Measurements from ENCODE around the gene EYS.
"Not testable (repeated sequence)": the region's sequence is repeated elsewhere in the genome, so short reads cannot be mapped to it uniquely, and the experiment has no call there.

Gene EYS

GRCh38 chr6:63941747-63942470 lies 1765.1 kb downstream of the EYS start:
- DNase-seq (ENCODE audit: low read depth) = no peak
- no peak for TF ChIP-seq CTCF (IDR thresholded peaks at IDR 0.05; ENCODE audit: control insufficient read depth, extremely low read depth, insufficient read depth)
- no peak overlapping the region for H3K4me3 ChIP-seq (ENCODE audit: low read depth, low read length)

GRCh38 chr6:63940056-63940455 lies 1767.0 kb downstream of the EYS start:
- DNase-seq (ENCODE audit: low read depth) = no peak
- H3K4me3 ChIP-seq (ENCODE audit: low read depth, low read length) = no peak overlapping the region
- no peak for TF ChIP-seq CTCF (IDR thresholded peaks at IDR 0.05; ENCODE audit: control insufficient read depth, extremely low read depth, insufficient read depth)

GRCh38 chr6:63936399-63936798 lies 1770.6 kb downstream of the EYS start:
- TF ChIP-seq CTCF (IDR thresholded peaks at IDR 0.05; ENCODE audit: control insufficient read depth, extremely low read depth, insufficient read depth) = no peak
- no peak overlapping the region for H3K4me3 ChIP-seq (ENCODE audit: low read depth, low read length)
- no peak for DNase-seq (ENCODE audit: low read depth)

- no peak overlapping the region for H3K4me3 ChIP-seq (ENCODE audit: low read depth, low read length)
- no peak for TF ChIP-seq CTCF (IDR thresholded peaks at IDR 0.05; ENCODE audit: control insufficient read depth, extremely low read depth, insufficient read depth)
- DNase-seq (ENCODE audit: low read depth) = no peak
These were observed 1771.3 kb downstream of the EYS start for GRCh38 chr6:63935732-63936131.

- not testable (repeated sequence) for H3K4me3 ChIP-seq (ENCODE audit: low read depth, low read length); DNase-seq (ENCODE audit: low read depth)
These were observed 1773.1 kb downstream of the EYS start for GRCh38 chr6:63933948-63934347.

- no peak overlapping the region for H3K4me3 ChIP-seq (ENCODE audit: low read depth, low read length)
- no peak for DNase-seq (ENCODE audit: low read depth)
These were observed 1776.2 kb downstream of the EYS start for GRCh38 chr6:63930848-63931247.

GRCh38 chr6:63929111-63929510 lies 1777.9 kb downstream of the EYS start:
- DNase-seq (ENCODE audit: low read depth) = no peak
- no peak for TF ChIP-seq CTCF (IDR thresholded peaks at IDR 0.05; ENCODE audit: control insufficient read depth, extremely low read depth, insufficient read depth)
- no peak overlapping the region for H3K4me3 ChIP-seq (ENCODE audit: low read depth, low read length)

More at GRCh38 chr6:63930848-63931247, 1776.2 kb downstream of the EYS start:
- no peak for TF ChIP-seq CTCF (IDR thresholded peaks at IDR 0.05; ENCODE audit: control insufficient read depth, extremely low read depth, insufficient read depth)

Measured in LNCaP clone FGC (cell line).